Naive B cell (primary cell): ENCODE measurements around the gene GNA14. TPM values are rescaled to one million over a fixed set of nuclear protein-coding genes. Genes with fewer than 3 reads are reported as not detected.
"Not testable (repeated sequence)": the region's sequence is repeated elsewhere in the genome, so short reads cannot be mapped to it uniquely, and the experiment has no call there.

Source experiments
- ATAC-seq, 2 donors: fragments of 150-1000 bp; cut with Tn5 transposase; 2 replicates each; pipeline ENCODE4 v1.10.0; 2021; ENCODE audit warnings: low read depth in 2 of 2, mild to moderate bottlenecking in 2 of 2, moderate library complexity in 2 of 2
- DNase-seq: peaks from one replicate; pipeline ENCODE4 v3.0.0; 2022
- H3K27ac Mint-ChIP-seq, 6 donors: one replicate each; pipeline ENCODE4 v1.8.0; 2020 to 2022; ENCODE audit warnings: mild to moderate bottlenecking in 6 of 6, mixed read lengths in 6 of 6, moderate library complexity in 5 of 6, inconsistent platforms in 2 of 6
- H3K27me3 Mint-ChIP-seq, 3 donors: one replicate each; pipeline ENCODE4 v1.8.0; 2021 to 2022; ENCODE audit warnings: mixed read lengths in 3 of 3, mild to moderate bottlenecking in 1 of 3
- H3K36me3 Mint-ChIP-seq, 2 donors: one replicate each; pipeline ENCODE4 v1.8.0; 2020 to 2022; ENCODE audit warnings: mixed read lengths in 2 of 2, inconsistent platforms in 1 of 2, mild to moderate bottlenecking in 1 of 2
- H3K4me1 Mint-ChIP-seq, 3 donors: one replicate each; pipeline ENCODE4 v1.8.0; 2020 to 2022; ENCODE audit warnings: mixed read lengths in 3 of 3, inconsistent platforms in 1 of 3, mild to moderate bottlenecking in 1 of 3, moderate library complexity in 1 of 3
- H3K4me3 Mint-ChIP-seq, 8 donors: one replicate each; pipeline ENCODE4 v1.8.0; 2020 to 2022; ENCODE audit warnings: mild to moderate bottlenecking in 8 of 8, mixed read lengths in 8 of 8, moderate library complexity in 8 of 8, inconsistent platforms in 2 of 8
- H3K9me3 Mint-ChIP-seq, 7 donors: one replicate each; pipeline ENCODE4 v1.8.0; 2020 to 2022; ENCODE audit warnings: mixed read lengths in 7 of 7, mild to moderate bottlenecking in 5 of 7, inconsistent platforms in 2 of 7, moderate library complexity in 1 of 7
- polyA plus RNA-seq, 6 donors: library from polyadenylated mRNA; unstranded; fragments of 300-500 nt; fragmentation: Illumina TruSeq; gene quantifications; one replicate each; pipeline ENCODE4 v1.2.3, GENCODE V29; 2021; ENCODE audit warnings: low read depth in 6 of 6

The GNA14 gene
- polyA plus RNA-seq, 6 donors from 2014 or later: not detected

- ATAC-seq (peak; percentile 55 to 62), DNase-seq (peak; percentile 17)
- Mint-ChIP-seq H3K4me3 (peak overlapping the region; percentile 64 to 94 (median 88)), H3K4me1 (peaks cover 13 to 17% (median 14%) of the 10 kb centered on the region in 3 donors), H3K36me3 (no peaks in the 10 kb centered on the region), H3K27me3 (peaks cover 0 to 18% (median 7%) of the 10 kb centered on the region in 3 donors), H3K27ac (peak overlapping the region in 4 of 6 donors; percentile 16 to 86 (median 80)), H3K9me3 (peaks cover 0 to 3% (median 0%) of the 10 kb centered on the region in 7 donors)
Measured at GRCh38 chr9:77453825-77454647, 194.1 kb downstream of the GNA14 start.

DNA sequence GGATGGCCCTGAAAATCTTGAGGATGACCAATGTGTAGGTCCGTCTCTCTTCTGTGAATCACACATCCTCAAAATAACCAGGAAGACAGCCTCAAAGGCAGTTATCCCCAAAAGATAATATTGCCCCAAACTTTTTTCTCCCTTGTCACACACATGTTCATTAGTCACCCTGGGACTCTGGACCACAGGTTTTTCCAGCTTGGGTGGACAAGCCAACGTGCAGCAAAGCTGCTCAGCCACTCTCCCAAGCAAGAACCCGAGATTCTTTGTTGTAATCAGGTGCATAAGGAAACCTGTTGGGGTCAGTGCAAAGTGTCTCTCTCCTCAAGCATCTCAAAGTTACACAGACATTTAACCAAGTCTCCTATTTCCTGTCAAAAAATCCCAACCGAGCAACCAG lies 196.6 kb downstream of the GNA14 start:
- Mint-ChIP-seq H3K27me3 (peaks cover 0 to 14% (median 8%) of the 10 kb centered on the region in 3 donors), H3K4me3 (no peak overlapping the region), H3K9me3 (peaks cover 0 to 11% (median 6%) of the 10 kb centered on the region in 7 donors), H3K4me1 (peaks cover 5 to 7% (median 6%) of the 10 kb centered on the region in 3 donors), H3K36me3 (peaks cover 0 to 7% of the 10 kb centered on the region in 2 donors), H3K27ac (no peak overlapping the region)
- ATAC-seq: no peak
- DNase-seq: no peak

- Mint-ChIP-seq H3K4me3 (no peak overlapping the region), H3K4me1 (peaks cover 5 to 7% (median 6%) of the 10 kb centered on the region in 3 donors), H3K27ac (no peak overlapping the region), H3K9me3 (peaks cover 0 to 11% (median 6%) of the 10 kb centered on the region in 7 donors), H3K27me3 (peaks cover 0 to 14% (median 8%) of the 10 kb centered on the region in 3 donors), H3K36me3 (peaks cover 0 to 7% of the 10 kb centered on the region in 2 donors)
- no peak for ATAC-seq
- no peak for DNase-seq
Measured at GRCh38 chr9:77450085-77450475, 198.0 kb downstream of the GNA14 start.

DNA sequence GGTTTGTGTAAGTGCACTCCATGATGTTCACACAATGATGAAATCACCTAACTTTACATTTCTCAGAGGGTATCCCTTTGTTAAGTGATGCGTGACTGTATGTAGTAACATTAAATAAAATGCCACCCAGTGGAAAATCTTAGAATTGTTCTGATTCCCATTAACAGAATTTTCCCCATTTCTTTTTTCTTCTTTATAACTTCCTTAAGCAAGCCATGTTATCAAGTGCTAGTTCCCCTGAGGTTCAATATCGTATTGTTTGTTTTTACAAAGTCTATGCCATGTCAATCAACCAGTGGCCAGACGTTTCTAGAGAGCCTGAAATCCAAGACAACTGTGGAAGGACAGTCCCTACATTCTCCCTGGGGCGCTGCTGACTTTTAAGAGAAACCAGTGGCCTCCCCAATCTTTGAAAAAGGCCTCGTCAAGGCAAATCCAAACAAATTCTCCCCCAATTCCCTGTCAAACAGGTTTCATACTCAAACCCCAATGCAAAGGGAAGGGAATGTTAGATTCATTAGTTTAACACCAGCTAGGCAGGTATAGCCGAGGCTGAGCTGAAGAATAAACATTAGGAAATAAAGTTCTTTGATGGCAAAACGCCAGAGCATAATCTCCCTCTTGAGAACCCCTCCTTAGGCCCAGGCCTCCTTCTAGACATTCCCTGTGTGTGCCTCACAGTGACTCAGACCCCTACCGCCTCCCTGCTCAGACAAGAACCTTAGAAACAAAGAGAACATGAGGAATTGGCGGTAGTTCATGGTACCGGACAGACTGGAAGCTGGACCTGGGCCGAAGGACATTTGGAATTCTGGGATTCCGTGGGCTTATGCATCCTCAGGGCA lies 198.7 kb downstream of the GNA14 start:
- Mint-ChIP-seq H3K4me3 (no peak overlapping the region), H3K9me3 (peaks cover 0 to 11% (median 6%) of the 10 kb centered on the region in 7 donors)
- ATAC-seq: no peak

GRCh38 chr9:77447646-77448045 lies 200.5 kb downstream of the GNA14 start:
- H3K36me3 Mint-ChIP-seq: peaks cover 0 to 7% of the 10 kb centered on the region in 2 donors
- H3K4me3 Mint-ChIP-seq: no peak overlapping the region
- H3K9me3 Mint-ChIP-seq: peaks cover 0 to 11% (median 6%) of the 10 kb centered on the region in 7 donors
- ATAC-seq (no peak), DNase-seq (no peak)
- H3K27ac Mint-ChIP-seq: no peak overlapping the region
- H3K27me3 Mint-ChIP-seq: peaks cover 5 to 20% (median 8%) of the 10 kb centered on the region in 3 donors
- H3K4me1 Mint-ChIP-seq: no peaks in the 10 kb centered on the region

More for the DNA sequence above, 198.7 kb downstream of the GNA14 start:
- Mint-ChIP-seq H3K27me3 (peaks cover 3 to 18% (median 8%) of the 10 kb centered on the region in 3 donors), H3K4me1 (peaks cover 5 to 7% (median 6%) of the 10 kb centered on the region in 3 donors), H3K36me3 (peaks cover 0 to 7% of the 10 kb centered on the region in 2 donors), H3K27ac (no peak overlapping the region)
- no peak for DNase-seq

- Mint-ChIP-seq H3K27ac (no peak overlapping the region), H3K27me3 (peaks cover 7 to 13% (median 10%) of the 10 kb centered on the region in 3 donors), H3K4me1 (no peaks in the 10 kb centered on the region), H3K36me3 (peaks cover 0 to 3% of the 10 kb centered on the region in 2 donors), H3K9me3 (peaks cover 0 to 5% (median 3%) of the 10 kb centered on the region in 7 donors), H3K4me3 (no peak overlapping the region)
- no peak for ATAC-seq
- no peak for DNase-seq
Measured at GRCh38 chr9:77442436-77442835, 205.7 kb downstream of the GNA14 start.

DNA sequence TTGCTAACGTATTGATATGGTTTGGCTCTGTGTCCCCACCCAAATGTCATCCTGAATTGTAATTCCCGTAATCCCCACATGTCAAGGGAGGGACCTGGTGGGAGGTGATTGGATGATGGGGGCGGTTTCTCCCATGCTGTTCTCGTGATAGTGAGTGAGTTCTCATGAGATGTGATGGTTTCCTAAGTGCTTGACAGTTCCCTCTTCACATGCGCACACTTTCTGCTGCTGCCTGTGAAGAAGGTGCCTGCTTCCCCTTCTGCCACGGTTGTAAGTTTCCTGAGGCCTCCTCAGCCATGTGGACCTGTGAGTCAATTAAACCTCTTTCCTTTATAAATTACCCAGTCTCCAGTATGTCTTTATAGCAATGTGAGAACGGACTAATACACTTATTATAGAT lies 207.0 kb downstream of the GNA14 start:
- peaks cover 10 to 15% (median 11%) of the 10 kb centered on the region in 3 donors for H3K27me3 Mint-ChIP-seq
- not testable (repeated sequence) for H3K27ac Mint-ChIP-seq, H3K4me1 Mint-ChIP-seq, H3K36me3 Mint-ChIP-seq, H3K4me3 Mint-ChIP-seq, ATAC-seq, DNase-seq, H3K9me3 Mint-ChIP-seq

DNA sequence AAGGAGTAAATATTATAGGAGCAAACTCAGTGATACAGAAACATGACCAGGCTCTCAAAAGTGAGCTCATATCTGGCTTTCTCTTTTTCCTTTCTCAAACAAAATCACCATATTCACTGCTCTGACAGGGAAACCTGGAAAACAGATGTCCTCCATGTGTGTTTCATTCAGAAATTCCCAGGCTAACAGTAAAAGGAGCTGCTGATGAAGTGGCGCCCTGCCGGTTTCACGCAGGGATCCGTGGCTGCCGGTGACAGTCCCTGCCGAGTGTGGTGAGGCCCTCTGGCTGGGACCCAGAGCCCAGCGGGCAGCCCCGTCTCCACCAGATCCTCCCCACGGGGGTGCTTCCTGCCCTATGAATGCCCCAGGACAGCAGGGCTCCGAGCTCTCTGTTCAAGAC lies 208.1 kb downstream of the GNA14 start:
- Mint-ChIP-seq H3K27ac (no peak overlapping the region), H3K4me1 (no peaks in the 10 kb centered on the region), H3K4me3 (no peak overlapping the region), H3K27me3 (peaks cover 10 to 15% (median 11%) of the 10 kb centered on the region in 3 donors), H3K9me3 (peaks cover 0 to 4% (median 0%) of the 10 kb centered on the region in 7 donors), H3K36me3 (no peaks in the 10 kb centered on the region)
- no peak for DNase-seq
- ATAC-seq: no peak

DNA sequence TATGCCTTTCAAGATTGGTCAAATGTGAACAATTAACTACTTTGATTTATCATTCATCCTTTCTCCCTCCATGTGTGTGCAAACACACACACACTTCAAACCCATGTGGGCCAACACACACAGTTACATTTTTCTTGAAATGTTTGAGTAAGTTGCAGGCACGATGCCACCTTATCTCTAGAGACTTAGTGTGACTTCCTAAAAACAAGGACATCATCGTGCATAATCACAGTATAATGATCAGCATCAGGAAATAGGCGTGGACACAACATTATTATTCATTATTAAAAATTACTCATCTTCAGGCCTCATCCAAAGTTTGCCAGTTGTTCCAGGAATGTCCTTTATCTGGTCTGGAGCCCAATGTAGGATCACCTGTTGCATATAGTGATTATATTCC lies 209.5 kb downstream of the GNA14 start:
- H3K4me3 Mint-ChIP-seq: no peak overlapping the region
- peaks cover 0 to 4% (median 0%) of the 10 kb centered on the region in 7 donors for H3K9me3 Mint-ChIP-seq
- ATAC-seq: no peak
- H3K27me3 Mint-ChIP-seq: peaks cover 8 to 20% (median 9%) of the 10 kb centered on the region in 3 donors
- H3K27ac Mint-ChIP-seq: no peak overlapping the region
- peaks cover 0 to 5% (median 3%) of the 10 kb centered on the region in 3 donors for H3K4me1 Mint-ChIP-seq
- no peak for DNase-seq
- no peaks in the 10 kb centered on the region for H3K36me3 Mint-ChIP-seq

DNA sequence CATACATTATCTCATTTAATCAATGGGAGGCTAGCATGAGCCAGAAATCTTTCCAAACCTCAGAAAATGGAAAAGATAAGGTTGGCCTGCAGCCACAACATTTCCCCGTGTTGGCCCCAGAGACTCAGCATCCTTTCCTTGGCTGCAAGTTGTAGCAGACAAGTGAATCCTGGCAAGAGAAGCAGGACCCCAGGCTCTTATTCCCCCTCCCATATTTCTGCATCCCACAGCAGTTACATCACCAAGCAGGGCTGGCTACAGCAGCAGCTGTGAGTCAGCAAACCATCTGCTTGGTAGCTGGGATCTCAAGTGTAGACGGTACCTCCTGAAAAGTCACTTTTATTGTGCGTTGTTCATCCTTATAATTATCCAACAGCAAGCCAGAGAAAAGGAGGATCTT lies 212.4 kb downstream of the GNA14 start:
- H3K36me3 Mint-ChIP-seq: no peaks in the 10 kb centered on the region
- peaks cover 0 to 6% (median 3%) of the 10 kb centered on the region in 3 donors for H3K4me1 Mint-ChIP-seq
- no peak overlapping the region for H3K27ac Mint-ChIP-seq
- ATAC-seq (no peak), DNase-seq (no peak)
- no peak overlapping the region for H3K4me3 Mint-ChIP-seq
- peaks cover 0 to 4% (median 0%) of the 10 kb centered on the region in 7 donors for H3K9me3 Mint-ChIP-seq
- H3K27me3 Mint-ChIP-seq: peaks cover 11 to 23% (median 11%) of the 10 kb centered on the region in 3 donors

- Mint-ChIP-seq H3K36me3 (no peaks in the 10 kb centered on the region), H3K27me3 (peaks cover 11 to 23% (median 14%) of the 10 kb centered on the region in 3 donors), H3K4me3 (no peak overlapping the region), H3K9me3 (peaks cover 0 to 4% (median 0%) of the 10 kb centered on the region in 7 donors), H3K27ac (no peak overlapping the region), H3K4me1 (peaks cover 0 to 6% (median 3%) of the 10 kb centered on the region in 3 donors)
- ATAC-seq (no peak), DNase-seq (no peak)
Measured at GRCh38 chr9:77435277-77435676, 212.8 kb downstream of the GNA14 start.

GRCh38 chr9:77433675-77434445 lies 214.3 kb downstream of the GNA14 start:
- H3K4me3 Mint-ChIP-seq: no peak overlapping the region
- peaks cover 0 to 4% (median 0%) of the 10 kb centered on the region in 7 donors for H3K9me3 Mint-ChIP-seq
- peaks cover 0 to 6% (median 3%) of the 10 kb centered on the region in 3 donors for H3K4me1 Mint-ChIP-seq
- H3K27me3 Mint-ChIP-seq: peaks cover 11 to 23% (median 14%) of the 10 kb centered on the region in 3 donors
- ATAC-seq (peak; percentile 64 to 70), DNase-seq (peak; percentile 6)
- H3K36me3 Mint-ChIP-seq: no peaks in the 10 kb centered on the region
- peak overlapping the region in 1 of 6 donors; percentile 2 for H3K27ac Mint-ChIP-seq
